Measurements from ENCODE around the gene GAS7.

DNA sequence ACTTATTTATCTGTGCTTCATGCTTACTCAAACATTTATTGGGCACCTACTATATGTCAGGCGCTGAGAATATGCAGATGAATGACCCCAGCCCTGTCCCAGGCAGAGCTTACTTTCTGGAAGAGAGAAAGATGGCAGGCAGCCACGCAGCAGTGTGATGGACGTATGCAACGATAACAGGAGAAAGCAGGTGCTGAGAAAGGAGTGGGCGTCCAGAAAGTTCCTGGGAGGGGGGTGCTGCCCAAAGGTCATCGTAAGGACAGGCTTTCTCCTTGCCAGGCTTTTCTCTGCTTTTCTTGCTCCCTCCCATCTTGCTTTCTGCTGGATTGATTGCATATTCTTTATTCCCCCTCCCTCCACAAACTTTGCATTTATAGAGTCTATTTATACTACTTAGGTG lies 124.5 kb downstream of the GAS7 start:
- TF ChIP-seq, protein P1, sequence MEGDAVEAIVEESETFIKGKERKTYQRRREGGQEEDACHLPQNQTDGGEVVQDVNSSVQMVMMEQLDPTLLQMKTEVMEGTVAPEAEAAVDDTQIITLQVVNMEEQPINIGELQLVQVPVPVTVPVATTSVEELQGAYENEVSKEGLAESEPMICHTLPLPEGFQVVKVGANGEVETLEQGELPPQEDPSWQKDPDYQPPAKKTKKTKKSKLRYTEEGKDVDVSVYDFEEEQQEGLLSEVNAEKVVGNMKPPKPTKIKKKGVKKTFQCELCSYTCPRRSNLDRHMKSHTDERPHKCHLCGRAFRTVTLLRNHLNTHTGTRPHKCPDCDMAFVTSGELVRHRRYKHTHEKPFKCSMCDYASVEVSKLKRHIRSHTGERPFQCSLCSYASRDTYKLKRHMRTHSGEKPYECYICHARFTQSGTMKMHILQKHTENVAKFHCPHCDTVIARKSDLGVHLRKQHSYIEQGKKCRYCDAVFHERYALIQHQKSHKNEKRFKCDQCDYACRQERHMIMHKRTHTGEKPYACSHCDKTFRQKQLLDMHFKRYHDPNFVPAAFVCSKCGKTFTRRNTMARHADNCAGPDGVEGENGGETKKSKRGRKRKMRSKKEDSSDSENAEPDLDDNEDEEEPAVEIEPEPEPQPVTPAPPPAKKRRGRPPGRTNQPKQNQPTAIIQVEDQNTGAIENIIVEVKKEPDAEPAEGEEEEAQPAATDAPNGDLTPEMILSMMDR (IDR thresholded peaks at IDR 0.05; ENCODE audit: low read length), result no peak
- TF ChIP-seq EZH2 (IDR thresholded peaks at IDR 0.05; ENCODE audit: borderline replicate concordance, low read length), result no peak
